ENCODE data around the gene ARHGAP26. TPM values are rescaled to one million over a fixed set of nuclear protein-coding genes. Genes with fewer than 3 reads are reported as not detected.
A peak's percentile ranks its signal among the peaks of the same experiment; 100 is the strongest.

The ARHGAP26 gene
- polyA plus RNA-seq, 1 donor (not counting 4 experiments of a cell fraction or from before 2014, with no cell fraction given) = 3.9 TPM

DNA sequence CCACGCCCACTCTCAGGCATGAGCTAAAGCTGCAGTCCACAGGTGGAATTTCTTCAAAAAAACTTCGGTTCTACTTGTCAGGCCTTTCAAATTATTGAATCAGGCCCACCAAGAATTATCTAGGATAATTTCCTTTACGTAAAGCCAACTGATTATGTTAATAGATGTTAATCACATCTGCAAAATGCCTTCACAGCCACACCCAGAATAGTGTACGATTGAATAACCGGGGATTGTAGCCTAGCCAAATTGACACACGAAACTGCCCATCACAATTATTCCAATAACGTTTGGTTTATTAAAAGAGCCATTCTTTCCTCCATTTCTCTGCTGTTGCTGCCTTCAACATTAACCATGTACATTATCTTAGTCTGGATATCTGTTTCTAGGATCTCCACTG is 484.6 kb downstream of the ARHGAP26 start:
- Histone ChIP-seq H3K4me3 (ENCODE audit: control insufficient read depth in 2 of 3, extremely low read depth in 1 of 3, insufficient read depth in 2 of 3, low read depth in 1 of 3, low read length in 3 of 3) (no peak overlapping the region), H3K27ac (ENCODE audit: control insufficient read depth, insufficient read depth, low read length) (no peak overlapping the region), H3K9ac (ENCODE audit: control insufficient read depth, extremely low read depth, insufficient read depth, low read length) (no peak overlapping the region), H3K9me3 (ENCODE audit: control insufficient read depth, low read depth, low read length) (no peaks in the 10 kb centered on the region), H3K79me2 (ENCODE audit: control insufficient read depth, insufficient read depth, low read length) (no peaks in the 10 kb centered on the region), H4K20me1 (ENCODE audit: control insufficient read depth, extremely low read depth, insufficient read depth, low read length) (no peaks in the 10 kb centered on the region), H3K4me1 (ENCODE audit: control insufficient read depth, extremely low read depth, insufficient read depth, low read length) (peaks cover 14% of the 10 kb centered on the region), H2AFZ (ENCODE audit: control insufficient read depth, low read length) (no peak overlapping the region), H3K36me3 (ENCODE audit: control insufficient read depth in 2 of 2, extremely low read depth in 1 of 2, insufficient read depth in 2 of 2, low read length in 2 of 2) (no peaks in the 10 kb centered on the region), H3K27me3 (ENCODE audit: control insufficient read depth, extremely low read depth, insufficient read depth, low read length) (no peaks in the 10 kb centered on the region), H3K4me2 (ENCODE audit: control insufficient read depth, extremely low read depth, insufficient read depth, low read depth, low read length) (no peak overlapping the region), H3K9me1 (ENCODE audit: control insufficient read depth, extremely low read depth, insufficient read depth, low read length) (no peaks in the 10 kb centered on the region)
- DNase-seq (ENCODE audit: low read depth, low spot score) (no peak), FAIRE-seq (no peak)
- TF ChIP-seq CTCF (optimal IDR thresholded peaks at IDR 0.05 in 1 of 3, IDR thresholded peaks at IDR 0.05 in 1 of 3, conservative IDR thresholded peaks at IDR 0.05 in 1 of 3; ENCODE audit: extremely low read depth in 1 of 3, insufficient read depth in 2 of 3, low read length in 3 of 3) = no peak
- TF ChIP-seq EZH2 (IDR thresholded peaks at IDR 0.05; ENCODE audit: low read length) = no peak
- dilution Hi-C loops (cut with MboI; ENCODE audit: extremely low pct_ligation_motif_present, low sequenced_read_pairs) = no loop called here

DNA sequence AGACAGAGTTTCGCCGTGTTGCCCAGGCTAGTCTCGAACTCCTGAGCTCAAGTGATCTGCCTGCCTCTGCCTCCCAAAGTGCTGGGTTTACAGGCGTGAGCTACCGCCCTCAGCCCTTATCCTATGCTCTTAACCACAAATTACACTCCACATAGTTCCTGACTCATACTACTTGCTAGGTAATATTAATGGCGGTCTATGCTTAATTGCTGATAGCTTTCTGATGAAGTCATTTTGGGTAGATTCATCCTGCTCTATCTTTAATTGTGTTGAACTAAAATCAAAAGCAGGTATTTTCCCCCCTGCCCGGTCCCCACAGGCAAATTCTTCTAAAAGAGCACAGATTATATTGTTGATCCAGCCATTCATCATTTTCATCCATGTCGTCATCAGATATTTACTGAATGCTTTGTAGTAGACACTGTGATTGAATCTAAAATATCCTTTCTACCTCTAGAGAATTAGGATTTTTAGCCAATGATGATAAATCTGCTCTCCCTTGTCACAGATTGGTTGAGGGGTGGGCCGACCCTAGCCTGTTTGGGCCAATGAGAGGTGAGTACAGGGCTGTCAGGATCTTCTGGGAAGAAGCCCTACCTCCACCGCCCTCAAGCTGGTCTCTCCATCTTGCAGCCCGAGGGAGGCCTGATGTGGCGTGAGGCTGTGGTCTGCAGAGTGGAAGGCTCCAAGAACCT is 488.5 kb downstream of the ARHGAP26 start:
- Histone ChIP-seq H3K27me3 (ENCODE audit: control insufficient read depth, extremely low read depth, insufficient read depth, low read length) (no peaks in the 10 kb centered on the region), H3K36me3 (ENCODE audit: control insufficient read depth in 2 of 2, extremely low read depth in 1 of 2, insufficient read depth in 2 of 2, low read length in 2 of 2) (no peaks in the 10 kb centered on the region), H3K4me2 (ENCODE audit: control insufficient read depth, extremely low read depth, insufficient read depth, low read depth, low read length) (no peak overlapping the region), H4K20me1 (ENCODE audit: control insufficient read depth, extremely low read depth, insufficient read depth, low read length) (no peaks in the 10 kb centered on the region), H3K9me3 (ENCODE audit: control insufficient read depth, low read depth, low read length) (no peaks in the 10 kb centered on the region), H3K9me1 (ENCODE audit: control insufficient read depth, extremely low read depth, insufficient read depth, low read length) (no peaks in the 10 kb centered on the region), H3K9ac (ENCODE audit: control insufficient read depth, extremely low read depth, insufficient read depth, low read length) (no peak overlapping the region), H2AFZ (ENCODE audit: control insufficient read depth, low read length) (no peak overlapping the region), H3K4me3 (ENCODE audit: control insufficient read depth in 2 of 3, extremely low read depth in 1 of 3, insufficient read depth in 2 of 3, low read depth in 1 of 3, low read length in 3 of 3) (no peak overlapping the region), H3K27ac (ENCODE audit: control insufficient read depth, insufficient read depth, low read length) (peak overlapping the region; percentile 46), H3K4me1 (ENCODE audit: control insufficient read depth, extremely low read depth, insufficient read depth, low read length) (peaks cover 21% of the 10 kb centered on the region), H3K79me2 (ENCODE audit: control insufficient read depth, insufficient read depth, low read length) (no peaks in the 10 kb centered on the region)
- FAIRE-seq (peak; percentile 65), DNase-seq (ENCODE audit: low read depth, low spot score) (no peak)
- TF ChIP-seq EZH2 (IDR thresholded peaks at IDR 0.05; ENCODE audit: low read length) (no peak), CTCF (optimal IDR thresholded peaks at IDR 0.05 in 1 of 3, IDR thresholded peaks at IDR 0.05 in 1 of 3, conservative IDR thresholded peaks at IDR 0.05 in 1 of 3; ENCODE audit: extremely low read depth in 1 of 3, insufficient read depth in 2 of 3, low read length in 3 of 3) (no peak)
- dilution Hi-C loops (cut with MboI; ENCODE audit: extremely low pct_ligation_motif_present, low sequenced_read_pairs) = no loop called here

Measured in keratinocyte (primary cell).